NT2/D1 (cell line): ENCODE measurements around the gene CNDP1.

Experiments
- DNase-seq: peaks from one replicate; pipeline ENCODE4 v3.0.0-alpha.2; 2011; ENCODE audit warnings: low read depth, low spot score
- H3K27me3 ChIP-seq: 2 replicates; pipeline ENCODE4 v1.6.0; 2011; ENCODE audit warnings: mild to moderate bottlenecking; ENCODE audit not compliant: insufficient read length, insufficient read depth
- H3K36me3 ChIP-seq: 2 replicates; pipeline ENCODE4 v1.6.1; 2011; ENCODE audit warnings: mild to moderate bottlenecking, low read length, mixed read lengths; ENCODE audit not compliant: insufficient read depth, insufficient read length
- H3K4me1 ChIP-seq: 2 replicates; pipeline ENCODE4 v1.5.1; 2011; ENCODE audit not compliant: insufficient read depth, insufficient read length
- H3K4me3 ChIP-seq: 2 replicates; pipeline ENCODE4 v1.5.1; 2011; ENCODE audit warnings: low read depth; ENCODE audit not compliant: insufficient read length
- H3K9ac ChIP-seq: 2 replicates; pipeline ENCODE4 v1.6.0; 2011; ENCODE audit warnings: low read depth; ENCODE audit not compliant: insufficient read length
- H3K9me3 ChIP-seq: 2 replicates; pipeline ENCODE4 v1.5.1; 2011; ENCODE audit warnings: mild to moderate bottlenecking, low read length; ENCODE audit not compliant: insufficient read depth
- SUZ12 ChIP-seq: IDR thresholded peaks from 2 replicates; pipeline ENCODE4 v1.6.1; 2011; ENCODE audit not compliant: insufficient read length, insufficient read depth; ENCODE audit errors: extremely low read depth
- YY1 ChIP-seq: IDR thresholded peaks from 2 replicates; pipeline ENCODE4 v1.6.1; 2011; ENCODE audit not compliant: insufficient read length, insufficient read depth
- ZNF274 ChIP-seq: IDR thresholded peaks from 2 replicates; pipeline ENCODE4 v1.6.1; 2011; ENCODE audit warnings: mild to moderate bottlenecking, low read depth, low read length

Gene CNDP1

DNA sequence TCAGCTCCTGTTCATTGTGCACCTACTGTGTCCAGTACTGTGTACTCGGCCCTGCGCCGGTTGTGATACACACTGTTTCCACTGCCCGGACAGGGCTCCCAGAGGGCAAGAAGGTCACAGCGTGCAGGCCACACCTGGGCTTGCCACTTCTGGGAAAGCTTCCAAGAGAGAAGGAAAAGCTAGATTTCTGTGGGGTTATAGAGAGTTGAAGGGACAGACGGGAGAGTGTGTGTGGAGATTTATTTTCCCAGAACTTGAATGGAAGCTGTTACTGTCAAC is 3.8 kb upstream of the CNDP1 start:
- Histone ChIP-seq H3K36me3 (no peaks in the 10 kb centered on the region), H3K9ac (no peak overlapping the region), H3K4me3 (no peak overlapping the region), H3K27me3 (no peaks in the 10 kb centered on the region), H3K4me1 (peaks cover 3% of the 10 kb centered on the region), H3K9me3 (no peaks in the 10 kb centered on the region)
- DNase-seq: no peak
- TF ChIP-seq ZNF274 (no peak), SUZ12 (no peak), YY1 (no peak)

GRCh38 chr18:74531043-74531442 is 3.3 kb upstream of the CNDP1 start:
- TF ChIP-seq SUZ12 (no peak), YY1 (no peak), ZNF274 (no peak)
- Histone ChIP-seq H3K4me3 (no peak overlapping the region), H3K9me3 (no peaks in the 10 kb centered on the region), H3K27me3 (no peaks in the 10 kb centered on the region), H3K4me1 (peaks cover 3% of the 10 kb centered on the region), H3K9ac (no peak overlapping the region), H3K36me3 (no peaks in the 10 kb centered on the region)
- DNase-seq: no peak

GRCh38 chr18:74532511-74533025 is 1.7 kb upstream of the CNDP1 start:
- no peak overlapping the region for H3K4me3 ChIP-seq
- H3K9me3 ChIP-seq: no peaks in the 10 kb centered on the region
- H3K36me3 ChIP-seq: no peaks in the 10 kb centered on the region
- TF ChIP-seq ZNF274 (no peak), SUZ12 (no peak), YY1 (no peak)
- no peak for DNase-seq
- peaks cover 3% of the 10 kb centered on the region for H3K4me1 ChIP-seq
- H3K27me3 ChIP-seq: no peaks in the 10 kb centered on the region
- H3K9ac ChIP-seq: no peak overlapping the region

DNA sequence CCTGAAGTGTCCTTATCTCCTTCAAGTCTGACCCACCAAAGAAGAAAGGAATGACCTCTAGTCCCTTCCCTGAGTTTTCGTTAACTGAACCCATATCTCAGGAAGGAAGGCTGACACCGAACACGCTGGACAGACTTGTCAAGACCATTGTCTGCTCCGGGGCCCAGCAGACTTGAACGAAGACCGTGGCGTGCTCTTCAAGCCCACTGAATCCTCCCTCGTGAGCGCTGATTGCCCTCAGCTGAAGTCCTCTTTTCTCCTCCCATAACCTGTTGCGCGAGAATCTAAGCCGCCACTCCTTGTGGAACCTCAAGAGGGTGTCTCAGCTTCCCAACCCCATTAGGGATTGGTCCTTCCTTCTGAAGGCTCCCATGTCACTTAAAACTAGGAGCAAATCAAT is 634 bp upstream of the CNDP1 start:
- Histone ChIP-seq H3K9ac (no peak overlapping the region), H3K4me3 (no peak overlapping the region), H3K27me3 (no peaks in the 10 kb centered on the region), H3K36me3 (no peaks in the 10 kb centered on the region), H3K9me3 (no peaks in the 10 kb centered on the region), H3K4me1 (peaks cover 3% of the 10 kb centered on the region)
- TF ChIP-seq YY1: no peak
- no peak for TF ChIP-seq SUZ12
- no peak for TF ChIP-seq ZNF274
- DNase-seq: no peak

- no peak overlapping the region for H3K9ac ChIP-seq
- no peak for DNase-seq
Measured at GRCh38 chr18:74534981-74535649, 815 bp downstream of the CNDP1 start.

GRCh38 chr18:74539289-74539688 is 5.0 kb downstream of the CNDP1 start:
- no peak for TF ChIP-seq YY1
- TF ChIP-seq SUZ12: no peak
- TF ChIP-seq ZNF274: no peak
- Histone ChIP-seq H3K4me3 (no peak overlapping the region), H3K36me3 (no peaks in the 10 kb centered on the region), H3K9ac (no peak overlapping the region), H3K27me3 (no peaks in the 10 kb centered on the region), H3K9me3 (no peaks in the 10 kb centered on the region), H3K4me1 (peaks cover 4% of the 10 kb centered on the region)
- DNase-seq: no peak

More at GRCh38 chr18:74534981-74535649, 815 bp downstream of the CNDP1 start:
- no peaks in the 10 kb centered on the region for H3K9me3 ChIP-seq
- peaks cover 3% of the 10 kb centered on the region for H3K4me1 ChIP-seq
- H3K4me3 ChIP-seq: no peak overlapping the region
- TF ChIP-seq ZNF274: no peak
- TF ChIP-seq YY1: no peak
- TF ChIP-seq SUZ12: no peak
- no peaks in the 10 kb centered on the region for H3K27me3 ChIP-seq
- no peaks in the 10 kb centered on the region for H3K36me3 ChIP-seq

GRCh38 chr18:74540652-74541421 is 6.5 kb downstream of the CNDP1 start:
- no peak for DNase-seq
- Histone ChIP-seq H3K4me1 (peaks cover 6% of the 10 kb centered on the region), H3K36me3 (no peaks in the 10 kb centered on the region), H3K4me3 (no peak overlapping the region), H3K9me3 (no peaks in the 10 kb centered on the region), H3K27me3 (no peaks in the 10 kb centered on the region), H3K9ac (no peak overlapping the region)
- no peak for TF ChIP-seq YY1
- no peak for TF ChIP-seq ZNF274
- TF ChIP-seq SUZ12: no peak
